ENCODE data around the gene POU2AF3. TPM values are rescaled to one million over a fixed set of nuclear protein-coding genes. Genes with fewer than 3 reads are reported as not detected.

POU2AF3 gene
- total RNA-seq, 1 experiment from 2014 or later: not detected

DNA sequence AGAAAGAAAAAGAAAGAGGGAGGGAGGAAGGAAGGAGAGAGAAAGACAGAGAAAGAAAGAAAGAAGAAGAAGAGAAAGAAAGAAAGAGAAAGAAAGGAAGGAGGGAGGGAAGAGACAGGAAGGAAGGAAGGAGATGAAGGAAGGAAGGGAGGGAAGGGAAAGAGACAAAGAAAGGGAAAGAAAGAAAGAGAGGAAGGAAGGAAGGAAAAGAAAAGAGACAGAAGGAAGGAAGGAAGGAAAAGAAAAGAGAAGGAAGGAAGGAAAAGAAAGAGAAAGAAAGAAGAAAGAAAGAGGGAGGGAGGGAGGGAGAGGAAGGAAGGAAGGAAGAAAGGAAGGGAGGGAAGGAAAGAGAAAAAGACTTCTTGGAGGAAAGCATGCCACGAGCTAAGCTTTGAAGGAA lies 33.7 kb upstream of the POU2AF3 start:
- ChIA-PET RAD21 (ENCODE audit: low non-redundant PET in 1 of 2, low total read pairs in 2 of 2, uncharacterized antibody in 2 of 2, unreplicated experiment in 2 of 2) (no interaction called here), CTCF (no interaction called here), POLR2A (no interaction called here)
- Histone ChIP-seq H3K9me3 (ENCODE audit: control insufficient read depth in 1 of 2, insufficient read depth in 1 of 2, low read depth in 1 of 2, low read length in 2 of 2) (no peaks in the 10 kb centered on the region), H2AFZ (ENCODE audit: low read depth, low read length, poor library complexity, severe bottlenecking) (no peak overlapping the region), H3K9me2 (ENCODE audit: insufficient read depth) (no peaks in the 10 kb centered on the region), H3K36me3 (ENCODE audit: control insufficient read depth in 1 of 2, insufficient read depth in 2 of 2, low read length in 2 of 2) (no peaks in the 10 kb centered on the region), H3K4me1 (ENCODE audit: control insufficient read depth in 1 of 2, insufficient read depth in 2 of 2, low read length in 2 of 2) (no peaks in the 10 kb centered on the region), H3K9ac (ENCODE audit: low read length) (no peak overlapping the region), H3K4me2 (ENCODE audit: low read length) (no peak overlapping the region), H3K4me3 (replicated peaks in 1 of 2; ENCODE audit: low read depth in 1 of 2, low read length in 2 of 2) (no peak overlapping the region), H3K27me3 (ENCODE audit: insufficient read depth, low read length) (peaks cover 53% of the 10 kb centered on the region), H4K20me1 (ENCODE audit: insufficient read depth) (no peaks in the 10 kb centered on the region), H3K27ac (ENCODE audit: low read depth, low read length) (no peak overlapping the region), H3K79me2 (ENCODE audit: insufficient read depth, low read length) (no peaks in the 10 kb centered on the region)
- ATAC-seq (no peak), DNase-seq (ENCODE audit: low read depth, low spot score) (no peak)
- TF ChIP-seq RAD21 (IDR thresholded peaks at IDR 0.05; ENCODE audit: low read depth) (no peak), YY1 (IDR thresholded peaks at IDR 0.05; ENCODE audit: extremely low read depth, insufficient replicate concordance, low read depth, low read length) (no peak), ZFX (IDR thresholded peaks at IDR 0.05) (no peak), POLR2A (IDR thresholded peaks at IDR 0.05; ENCODE audit: borderline replicate concordance, extremely low read depth, insufficient read depth, insufficient read length) (no peak), SP1 (IDR thresholded peaks at IDR 0.05; ENCODE audit: low read depth) (no peak), TCF7L2 (IDR thresholded peaks at IDR 0.05; ENCODE audit: borderline replicate concordance, extremely low read depth, insufficient read depth, insufficient read length) (no peak), ZNF274 (IDR thresholded peaks at IDR 0.05; ENCODE audit: low read depth, low read length) (no peak), EZH2 (IDR thresholded peaks at IDR 0.05) (no peak), SIN3A (IDR thresholded peaks at IDR 0.05; ENCODE audit: low read depth) (no peak), SRF (IDR thresholded peaks at IDR 0.05; ENCODE audit: low read depth) (no peak), ELF1 (IDR thresholded peaks at IDR 0.05; ENCODE audit: borderline replicate concordance, low read depth) (no peak), FOSL1 (IDR thresholded peaks at IDR 0.05; ENCODE audit: low read depth) (no peak), CBX3 (IDR thresholded peaks at IDR 0.05; ENCODE audit: low read depth) (no peak)
- intact Hi-C loops (cut with micrococcal nuclease): no loop called here
- no TSS peak for BruUV-seq (replicated peaks)

DNA sequence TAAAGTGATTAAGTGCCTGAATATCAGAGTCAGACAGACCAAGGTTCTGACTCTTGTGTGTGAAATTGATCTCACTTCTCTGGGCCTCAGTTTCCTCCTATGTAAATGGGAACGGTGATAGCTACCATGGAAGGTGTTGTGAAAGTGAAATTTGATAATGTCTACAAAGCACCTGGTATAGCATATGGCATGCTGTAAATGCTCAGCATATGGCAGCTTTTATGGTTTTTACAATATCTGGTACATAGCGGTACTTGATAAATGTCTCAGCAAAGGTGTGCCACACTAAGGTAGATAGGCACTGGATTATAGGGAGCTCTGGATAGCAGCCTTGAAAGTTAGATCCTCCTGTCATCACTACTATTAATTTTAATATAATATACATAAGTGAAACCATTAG lies 32.9 kb upstream of the POU2AF3 start:
- ATAC-seq: no peak
- TF ChIP-seq YY1 (IDR thresholded peaks at IDR 0.05; ENCODE audit: extremely low read depth, insufficient replicate concordance, low read depth, low read length) (no peak), CBX3 (IDR thresholded peaks at IDR 0.05; ENCODE audit: low read depth) (no peak), ZFX (IDR thresholded peaks at IDR 0.05) (no peak), SRF (IDR thresholded peaks at IDR 0.05; ENCODE audit: low read depth) (no peak), SIN3A (IDR thresholded peaks at IDR 0.05; ENCODE audit: low read depth) (no peak), ELF1 (IDR thresholded peaks at IDR 0.05; ENCODE audit: borderline replicate concordance, low read depth) (no peak), ZNF274 (IDR thresholded peaks at IDR 0.05; ENCODE audit: low read depth, low read length) (no peak), CEBPB (IDR thresholded peaks at IDR 0.05; ENCODE audit: low read depth) (no peak), TCF7L2 (IDR thresholded peaks at IDR 0.05; ENCODE audit: borderline replicate concordance, extremely low read depth, insufficient read depth, insufficient read length) (no peak), EZH2 (IDR thresholded peaks at IDR 0.05) (no peak)
- TF ChIP-seq, protein P1, sequence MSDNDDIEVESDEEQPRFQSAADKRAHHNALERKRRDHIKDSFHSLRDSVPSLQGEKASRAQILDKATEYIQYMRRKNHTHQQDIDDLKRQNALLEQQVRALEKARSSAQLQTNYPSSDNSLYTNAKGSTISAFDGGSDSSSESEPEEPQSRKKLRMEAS (IDR thresholded peaks at IDR 0.05): no peak
- TF ChIP-seq, protein P2, sequence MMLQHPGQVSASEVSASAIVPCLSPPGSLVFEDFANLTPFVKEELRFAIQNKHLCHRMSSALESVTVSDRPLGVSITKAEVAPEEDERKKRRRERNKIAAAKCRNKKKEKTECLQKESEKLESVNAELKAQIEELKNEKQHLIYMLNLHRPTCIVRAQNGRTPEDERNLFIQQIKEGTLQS (IDR thresholded peaks at IDR 0.05): no peak
- TF ChIP-seq, protein P3, sequence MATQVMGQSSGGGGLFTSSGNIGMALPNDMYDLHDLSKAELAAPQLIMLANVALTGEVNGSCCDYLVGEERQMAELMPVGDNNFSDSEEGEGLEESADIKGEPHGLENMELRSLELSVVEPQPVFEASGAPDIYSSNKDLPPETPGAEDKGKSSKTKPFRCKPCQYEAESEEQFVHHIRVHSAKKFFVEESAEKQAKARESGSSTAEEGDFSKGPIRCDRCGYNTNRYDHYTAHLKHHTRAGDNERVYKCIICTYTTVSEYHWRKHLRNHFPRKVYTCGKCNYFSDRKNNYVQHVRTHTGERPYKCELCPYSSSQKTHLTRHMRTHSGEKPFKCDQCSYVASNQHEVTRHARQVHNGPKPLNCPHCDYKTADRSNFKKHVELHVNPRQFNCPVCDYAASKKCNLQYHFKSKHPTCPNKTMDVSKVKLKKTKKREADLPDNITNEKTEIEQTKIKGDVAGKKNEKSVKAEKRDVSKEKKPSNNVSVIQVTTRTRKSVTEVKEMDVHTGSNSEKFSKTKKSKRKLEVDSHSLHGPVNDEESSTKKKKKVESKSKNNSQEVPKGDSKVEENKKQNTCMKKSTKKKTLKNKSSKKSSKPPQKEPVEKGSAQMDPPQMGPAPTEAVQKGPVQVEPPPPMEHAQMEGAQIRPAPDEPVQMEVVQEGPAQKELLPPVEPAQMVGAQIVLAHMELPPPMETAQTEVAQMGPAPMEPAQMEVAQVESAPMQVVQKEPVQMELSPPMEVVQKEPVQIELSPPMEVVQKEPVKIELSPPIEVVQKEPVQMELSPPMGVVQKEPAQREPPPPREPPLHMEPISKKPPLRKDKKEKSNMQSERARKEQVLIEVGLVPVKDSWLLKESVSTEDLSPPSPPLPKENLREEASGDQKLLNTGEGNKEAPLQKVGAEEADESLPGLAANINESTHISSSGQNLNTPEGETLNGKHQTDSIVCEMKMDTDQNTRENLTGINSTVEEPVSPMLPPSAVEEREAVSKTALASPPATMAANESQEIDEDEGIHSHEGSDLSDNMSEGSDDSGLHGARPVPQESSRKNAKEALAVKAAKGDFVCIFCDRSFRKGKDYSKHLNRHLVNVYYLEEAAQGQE (IDR thresholded peaks at IDR 0.05; ENCODE audit: low read depth): no peak

More for the DNA sequence above, 32.9 kb upstream of the POU2AF3 start:
- no peak overlapping the region for H3K9ac ChIP-seq (ENCODE audit: low read length)
- no TSS peak for BruUV-seq (replicated peaks)
- no peaks in the 10 kb centered on the region for H3K4me1 ChIP-seq (ENCODE audit: control insufficient read depth in 1 of 2, insufficient read depth in 2 of 2, low read length in 2 of 2)
- no peaks in the 10 kb centered on the region for H3K36me3 ChIP-seq (ENCODE audit: control insufficient read depth in 1 of 2, insufficient read depth in 2 of 2, low read length in 2 of 2)
- no peak overlapping the region for H3K4me3 ChIP-seq (replicated peaks in 1 of 2; ENCODE audit: low read depth in 1 of 2, low read length in 2 of 2)
- H3K4me2 ChIP-seq (ENCODE audit: low read length): no peak overlapping the region
- no peak overlapping the region for H3K27ac ChIP-seq (ENCODE audit: low read depth, low read length)
- ChIA-PET CTCF (no interaction called here), POLR2A (no interaction called here), RAD21 (ENCODE audit: low non-redundant PET in 1 of 2, low total read pairs in 2 of 2, uncharacterized antibody in 2 of 2, unreplicated experiment in 2 of 2) (no interaction called here)
- no peaks in the 10 kb centered on the region for H3K9me2 ChIP-seq (ENCODE audit: insufficient read depth)
- no peaks in the 10 kb centered on the region for H3K9me3 ChIP-seq (ENCODE audit: control insufficient read depth in 1 of 2, insufficient read depth in 1 of 2, low read depth in 1 of 2, low read length in 2 of 2)
- H3K79me2 ChIP-seq (ENCODE audit: insufficient read depth, low read length): no peaks in the 10 kb centered on the region
- no peaks in the 10 kb centered on the region for H4K20me1 ChIP-seq (ENCODE audit: insufficient read depth)
- intact Hi-C loops (cut with micrococcal nuclease): no loop called here
- no peak overlapping the region for H2AFZ ChIP-seq (ENCODE audit: low read depth, low read length, poor library complexity, severe bottlenecking)
- DNase-seq (ENCODE audit: low read depth, low spot score): no peak
- H3K27me3 ChIP-seq (ENCODE audit: insufficient read depth, low read length): peaks cover 49% of the 10 kb centered on the region

Measured in HCT116 (cell line).